MM.1S (cell line): ENCODE data around the gene MATN1.

Source experiments
- EZH2 ChIP-seq: fragments of 300-600 bp; sonication (generic); optimal IDR thresholded peaks from 2 replicates; pipeline ENCODE3; 2017; ENCODE audit warnings: low read depth, mild to moderate bottlenecking, antibody characterized with exemption, low read length, mixed read lengths
- TF ChIP-seq, protein P1 (sequence below): fragments of 300-600 bp; sonication (generic); IDR thresholded peaks from 2 replicates; pipeline ENCODE4 v1.5.1; 2016; ENCODE audit warnings: antibody characterized with exemption, low read length, mixed read lengths

DNA sequence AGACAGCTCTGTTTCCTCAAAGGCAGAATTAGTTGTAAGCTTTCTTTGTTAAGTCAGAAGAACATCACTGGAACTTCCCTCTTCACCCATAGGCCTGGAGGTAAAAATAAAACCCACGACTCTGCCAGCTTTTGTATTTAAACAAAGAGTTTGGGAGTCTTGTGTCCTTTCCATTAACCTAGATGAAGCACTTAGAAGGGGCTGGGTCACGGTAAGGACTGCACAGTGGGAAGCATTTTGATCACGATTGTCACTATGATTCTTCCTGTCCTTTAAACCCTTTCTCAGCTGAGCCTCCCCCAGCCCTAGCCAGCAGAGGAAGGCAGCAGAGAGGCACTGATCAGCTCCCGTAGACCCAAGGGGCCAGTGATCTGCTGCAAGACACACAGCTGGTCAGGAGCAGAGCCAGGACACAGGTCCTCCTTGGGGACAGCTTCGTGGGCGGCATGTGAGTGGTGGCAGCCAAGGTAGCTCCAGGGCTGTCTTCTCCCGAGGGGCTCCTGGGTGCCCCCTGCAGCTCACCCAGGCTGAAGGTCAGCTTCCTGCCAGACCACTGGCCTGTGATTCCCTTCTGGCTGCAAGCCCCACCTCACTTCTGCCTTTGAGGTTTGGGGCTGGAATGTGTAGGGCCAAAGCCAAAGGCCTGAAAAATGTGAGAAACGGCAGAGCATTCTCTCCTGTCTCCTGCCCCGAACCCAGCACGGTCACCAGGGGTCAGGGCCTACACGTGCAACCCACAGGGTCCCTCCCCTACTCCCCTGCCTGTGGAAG lies 38.2 kb upstream of the MATN1 start:
- TF ChIP-seq, protein P1, sequence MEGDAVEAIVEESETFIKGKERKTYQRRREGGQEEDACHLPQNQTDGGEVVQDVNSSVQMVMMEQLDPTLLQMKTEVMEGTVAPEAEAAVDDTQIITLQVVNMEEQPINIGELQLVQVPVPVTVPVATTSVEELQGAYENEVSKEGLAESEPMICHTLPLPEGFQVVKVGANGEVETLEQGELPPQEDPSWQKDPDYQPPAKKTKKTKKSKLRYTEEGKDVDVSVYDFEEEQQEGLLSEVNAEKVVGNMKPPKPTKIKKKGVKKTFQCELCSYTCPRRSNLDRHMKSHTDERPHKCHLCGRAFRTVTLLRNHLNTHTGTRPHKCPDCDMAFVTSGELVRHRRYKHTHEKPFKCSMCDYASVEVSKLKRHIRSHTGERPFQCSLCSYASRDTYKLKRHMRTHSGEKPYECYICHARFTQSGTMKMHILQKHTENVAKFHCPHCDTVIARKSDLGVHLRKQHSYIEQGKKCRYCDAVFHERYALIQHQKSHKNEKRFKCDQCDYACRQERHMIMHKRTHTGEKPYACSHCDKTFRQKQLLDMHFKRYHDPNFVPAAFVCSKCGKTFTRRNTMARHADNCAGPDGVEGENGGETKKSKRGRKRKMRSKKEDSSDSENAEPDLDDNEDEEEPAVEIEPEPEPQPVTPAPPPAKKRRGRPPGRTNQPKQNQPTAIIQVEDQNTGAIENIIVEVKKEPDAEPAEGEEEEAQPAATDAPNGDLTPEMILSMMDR = no peak
- no peak for TF ChIP-seq EZH2
